Pancreas (tissue), 10 donors: ENCODE results near the gene HNRNPM. TPM values are rescaled to one million over a fixed set of nuclear protein-coding genes. Genes with fewer than 3 reads are reported as not detected.

ENCODE experiments used
- ATAC-seq, 4 donors: fragments of 200-7000 bp; cut with Tn5 transposase; one replicate each; pipeline versions ENCODE4 v1.8.0 to v1.9.1; 2020; ENCODE audit warnings: mild to moderate bottlenecking in 4 of 4, moderate library complexity in 4 of 4
- DNase-seq, 6 donors: peaks; one replicate each; pipeline ENCODE4 v3.0.0-alpha.2; 2020
- FAIRE-seq: peaks from 2 replicates; lab custom pipeline; 2012; peaks lifted over from hg19 to GRCh38; lab: Jason Lieb, UNC
- H3K27ac ChIP-seq, 4 donors: fragments of 200-600 bp; sonication (generic); 1 replicate in 3 of 4; 2 replicates in 1 of 4; pipeline versions ENCODE4 v1.5.0 to v1.8.0; 2020
- H3K27me3 ChIP-seq, 4 donors: fragments of 200-600 bp; one replicate each; pipeline ENCODE4 v1.8.0; 2021
- H3K36me3 ChIP-seq, 3 donors: fragments of 200-600 bp; sonication (generic) in 1 of 3; one replicate each; pipeline versions ENCODE4 v1.5.0 to v1.8.0; 2020 to 2021
- H3K4me1 ChIP-seq, 3 donors: fragments of 200-600 bp; one replicate each; pipeline ENCODE4 v1.8.0; 2021
- H3K4me3 ChIP-seq, 4 donors: fragments of 200-600 bp; sonication (generic) in 2 of 4; one replicate each; pipeline versions ENCODE4 v1.5.0 to v1.8.0; 2020 to 2021
- H3K9me3 ChIP-seq, 4 donors: fragments of 200-600 bp; one replicate each; pipeline ENCODE4 v1.8.0; 2021
- WGBS, 2 donors: extraction: QIAGEN DNeasy Blood & Tissue Kit; methylation state at CpG; one replicate each; pipeline ENCODE4 v1.1.7; 2013; 5-methylcytosine and 5-hydroxymethylcytosine counted together
- intact Hi-C, 3 donors: fragments of 100-400 bp; cut with DNase I; formaldehyde crosslinking; loops; one replicate each; pipeline versions ENCODE4 v1.11.1 to v1.14.2; 2022
- polyA plus RNA-seq, 2 donors: library from polyadenylated mRNA; stranded (reverse); fragments of 200-250 nt; gene quantifications; one replicate each; pipeline ENCODE4 v1.2.3, GENCODE V29; 2013
- total RNA-seq, 6 donors: library from RNA; stranded (reverse); fragmentation: NEBNext Ultra II Directional in 4 of 6; extraction: Animal tissue kit (Norgen Biotek cat#: 25700) in 4 of 6; gene quantifications; one replicate each; pipeline versions ENCODE4 v1.2.1 to v1.2.4, GENCODE V29; 2021 to 2023
- TF ChIP-seq, protein P1 (sequence below), 4 donors: fragments of 200-600 bp; sonication (generic) in 3 of 4; IDR thresholded peaks; one replicate each; pipeline versions ENCODE4 v1.5.0 to v1.8.0; 2021; ENCODE audit warnings: antibody characterized with exemption in 4 of 4
- donor health status: healthy with polysubstance abuse.
- donor health status: DM: no; HTN: no; CAD: no; lungs with moderate emphysema.
- donor health status: DM: no; HTN: no; CAD: no.
- donor health status: control.
- donor health status: control.
- donor health status: Bipolar disorder and iron deficiency.
- donor health status: DM: yes; HTN: yes; CAD: no.
- donor health status: DM: no; HTN: no; CAD: no.
- donor health status: DM: no; HTN: no; CAD: no.
- donor health status: DM: yes; HTN: yes; CAD: no.

Gene HNRNPM
- total and polyA plus RNA-seq, 8 donors: 44.5 to 90.1 (median 66.6) TPM

GRCh38 chr19:8481201-8481600 is 36.4 kb downstream of the HNRNPM start:
- TF ChIP-seq, protein P1, sequence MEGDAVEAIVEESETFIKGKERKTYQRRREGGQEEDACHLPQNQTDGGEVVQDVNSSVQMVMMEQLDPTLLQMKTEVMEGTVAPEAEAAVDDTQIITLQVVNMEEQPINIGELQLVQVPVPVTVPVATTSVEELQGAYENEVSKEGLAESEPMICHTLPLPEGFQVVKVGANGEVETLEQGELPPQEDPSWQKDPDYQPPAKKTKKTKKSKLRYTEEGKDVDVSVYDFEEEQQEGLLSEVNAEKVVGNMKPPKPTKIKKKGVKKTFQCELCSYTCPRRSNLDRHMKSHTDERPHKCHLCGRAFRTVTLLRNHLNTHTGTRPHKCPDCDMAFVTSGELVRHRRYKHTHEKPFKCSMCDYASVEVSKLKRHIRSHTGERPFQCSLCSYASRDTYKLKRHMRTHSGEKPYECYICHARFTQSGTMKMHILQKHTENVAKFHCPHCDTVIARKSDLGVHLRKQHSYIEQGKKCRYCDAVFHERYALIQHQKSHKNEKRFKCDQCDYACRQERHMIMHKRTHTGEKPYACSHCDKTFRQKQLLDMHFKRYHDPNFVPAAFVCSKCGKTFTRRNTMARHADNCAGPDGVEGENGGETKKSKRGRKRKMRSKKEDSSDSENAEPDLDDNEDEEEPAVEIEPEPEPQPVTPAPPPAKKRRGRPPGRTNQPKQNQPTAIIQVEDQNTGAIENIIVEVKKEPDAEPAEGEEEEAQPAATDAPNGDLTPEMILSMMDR (IDR thresholded peaks at IDR 0.05): no peak
- DNase-seq: peak in 2 of 6 donors; percentile 34 to 49
- H3K4me3 ChIP-seq: no peak overlapping the region
- H3K9me3 ChIP-seq: no peaks in the 10 kb centered on the region
- peak overlapping the region in 1 of 4 donors; percentile 7 for H3K27ac ChIP-seq
- peaks cover 0 to 12% (median 0%) of the 10 kb centered on the region in 3 donors for H3K4me1 ChIP-seq
- H3K27me3 ChIP-seq: no peaks in the 10 kb centered on the region
- ATAC-seq: peak in 1 of 4 donors; percentile 4
- WGBS, 2 donors: 63 to 69% methylated on average over 11 of the region's 11 CpGs
- no peak for FAIRE-seq
- peaks cover 5 to 34% (median 12%) of the 10 kb centered on the region in 3 donors for H3K36me3 ChIP-seq
- intact Hi-C loops: no loop called here

DNA sequence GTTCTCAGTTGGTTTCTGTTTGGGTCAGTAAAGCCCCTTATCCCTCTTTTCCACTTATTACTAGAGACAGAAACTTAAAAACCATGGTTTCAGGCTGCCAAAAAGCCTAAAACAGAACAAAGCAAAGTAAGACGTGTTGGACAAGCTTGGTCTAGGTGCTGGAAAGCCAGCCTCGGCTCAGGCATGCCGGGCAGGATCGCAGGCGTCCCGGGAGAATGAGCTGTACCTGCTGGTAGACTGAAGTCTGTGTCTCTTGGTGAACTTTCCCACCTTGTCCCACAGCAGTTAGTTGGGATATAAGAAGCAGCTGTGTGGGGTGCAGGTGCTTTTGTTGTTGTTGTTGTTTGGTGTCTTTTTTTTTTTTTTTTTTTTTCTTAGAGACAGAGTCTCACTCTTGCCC is 36.8 kb downstream of the HNRNPM start:
- H3K36me3 ChIP-seq: peaks cover 7 to 38% (median 14%) of the 10 kb centered on the region in 3 donors
- TF ChIP-seq, protein P1 (IDR thresholded peaks at IDR 0.05): no peak
- H3K4me3 ChIP-seq: no peak overlapping the region
- no peak overlapping the region for H3K27ac ChIP-seq
- H3K27me3 ChIP-seq: no peaks in the 10 kb centered on the region
- FAIRE-seq (no peak), ATAC-seq (no peak), DNase-seq (peak in 2 of 6 donors; percentile 9 to 26)
- no peaks in the 10 kb centered on the region for H3K9me3 ChIP-seq
- intact Hi-C loops: no loop called here
- H3K4me1 ChIP-seq: peaks cover 0 to 12% (median 0%) of the 10 kb centered on the region in 3 donors
- WGBS, 2 donors: 83 to 86% methylated on average over 6 of the region's 6 CpGs

DNA sequence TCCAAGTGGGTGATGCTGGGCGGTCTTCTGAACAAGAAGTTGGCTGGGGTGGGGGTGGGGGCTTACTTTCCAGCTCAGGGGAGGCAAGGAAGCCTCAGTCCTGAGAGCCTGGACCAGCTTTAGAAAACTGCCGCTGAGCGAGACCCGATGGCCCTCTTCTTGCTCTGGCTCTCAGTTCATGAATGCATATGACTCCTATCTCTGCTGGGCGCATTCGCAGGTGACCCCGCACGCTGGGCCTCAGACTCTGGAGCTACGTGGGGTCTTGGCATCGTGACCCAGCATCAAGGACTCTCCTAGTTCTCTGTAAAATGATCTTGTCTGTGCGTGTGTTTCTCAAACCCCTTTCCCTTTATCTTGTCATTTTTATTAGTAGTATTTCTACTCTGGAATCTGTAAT is 37.9 kb downstream of the HNRNPM start:
- WGBS, 2 donors: 86 to 90% methylated on average over 11 of the region's 11 CpGs
- Histone ChIP-seq H3K27ac (no peak overlapping the region), H3K36me3 (peaks cover 10 to 49% (median 22%) of the 10 kb centered on the region in 3 donors), H3K4me1 (peaks cover 0 to 12% (median 0%) of the 10 kb centered on the region in 3 donors), H3K4me3 (no peak overlapping the region), H3K9me3 (no peaks in the 10 kb centered on the region), H3K27me3 (no peaks in the 10 kb centered on the region)
- no peak for FAIRE-seq
- TF ChIP-seq, protein P1 (IDR thresholded peaks at IDR 0.05): no peak
- intact Hi-C loops: no loop called here
- DNase-seq: peak in 2 of 6 donors; percentile 8 to 19
- ATAC-seq: no peak

GRCh38 chr19:8483165-8483564 is 38.4 kb downstream of the HNRNPM start:
- Histone ChIP-seq H3K27ac (no peak overlapping the region), H3K4me3 (no peak overlapping the region), H3K4me1 (peaks cover 0 to 12% (median 0%) of the 10 kb centered on the region in 3 donors), H3K36me3 (peaks cover 10 to 54% (median 22%) of the 10 kb centered on the region in 3 donors), H3K9me3 (no peaks in the 10 kb centered on the region), H3K27me3 (no peaks in the 10 kb centered on the region)
- intact Hi-C loops: no loop called here
- no peak for FAIRE-seq
- TF ChIP-seq, protein P1 (IDR thresholded peaks at IDR 0.05): no peak
- peak in 1 of 6 donors; percentile 2 for DNase-seq
- WGBS, 2 donors: 89 to 93% methylated on average over 8 of the region's 8 CpGs
- no peak for ATAC-seq

- Histone ChIP-seq H3K9me3 (no peaks in the 10 kb centered on the region), H3K27ac (no peak overlapping the region), H3K4me1 (peaks cover 0 to 12% (median 0%) of the 10 kb centered on the region in 3 donors), H3K36me3 (peaks cover 10 to 56% (median 22%) of the 10 kb centered on the region in 3 donors), H3K4me3 (no peak overlapping the region), H3K27me3 (no peaks in the 10 kb centered on the region)
- no peak for FAIRE-seq
- peak in 3 of 6 donors; percentile 18 to 50 (median 41) for DNase-seq
- 91 to 97% methylated on average over 18 of the region's 18 CpGs for WGBS, 2 donors
- peak in 1 of 4 donors; percentile 28 for ATAC-seq
- TF ChIP-seq, protein P1 (IDR thresholded peaks at IDR 0.05): no peak
- intact Hi-C loops: no loop called here
Measured at GRCh38 chr19:8484331-8484894, 39.6 kb downstream of the HNRNPM start.
